Vagina (tissue), 2 donors: ENCODE measurements around the gene GRIN1. TPM values are rescaled to one million over a fixed set of nuclear protein-coding genes. Genes with fewer than 3 reads are reported as not detected.

Experiments
- DNase-seq, 2 donors: peaks; one replicate each; pipeline ENCODE4 v3.0.0-alpha.2; 2017; ENCODE audit errors: extremely low spot score in 2 of 2
- H3K27ac ChIP-seq: fragments of 200-600 bp; sonication (generic); one replicate; pipeline ENCODE4 v1.5.1; 2019
- H3K27me3 ChIP-seq: fragments of 200-600 bp; sonication (generic); one replicate; pipeline ENCODE4 v1.5.1; 2019
- H3K36me3 ChIP-seq, 2 donors: fragments of 200-600 bp; sonication (generic); one replicate each; pipeline ENCODE4 v1.5.1; 2017 to 2019
- H3K4me1 ChIP-seq: fragments of 200-600 bp; sonication (generic); one replicate; pipeline ENCODE4 v1.5.1; 2019
- H3K4me3 ChIP-seq, 2 donors: fragments of 200-600 bp; sonication (generic); 1 replicate in 1 of 2; 2 replicates in 1 of 2; pipeline ENCODE4 v1.5.1; 2016 to 2019
- H3K9me3 ChIP-seq: fragments of 200-600 bp; sonication (generic); one replicate; pipeline ENCODE4 v1.5.1; 2019
- POLR2A ChIP-seq, 2 donors: fragments of 450-650 bp; IDR thresholded peaks; one replicate each; pipeline ENCODE4 v1.6.1; 2017; ENCODE audit warnings: antibody characterized with exemption in 2 of 2, mild to moderate bottlenecking in 2 of 2, moderate library complexity in 2 of 2
- POLR2AphosphoS5 ChIP-seq, 2 donors: sonication (generic); formaldehyde crosslinking; IDR thresholded peaks; one replicate each; pipeline ENCODE4 v1.9.0; 2017; ENCODE audit warnings: antibody characterized with exemption in 2 of 2, mild to moderate bottlenecking in 2 of 2, low read depth in 1 of 2; ENCODE audit not compliant: insufficient read depth in 1 of 2
- intact Hi-C: fragments of 100-400 bp; cut with DNase I; formaldehyde crosslinking; loops from one replicate; pipeline ENCODE4 v1.15.1; 2023
- total RNA-seq: library from RNA; depleted of rRNA; stranded (reverse); fragments of >200 nt; gene quantifications from one replicate; pipeline ENCODE4 v1.2.3, GENCODE V29; 2016
- TF ChIP-seq, protein P1 (sequence below), 3 experiments: fragments of 450-650 bp in 2 of 3; fragments of 200-600 bp in 1 of 3; sonication (generic) in 1 of 3; IDR thresholded peaks; one replicate each; pipeline ENCODE4 v1.5.1; 2017 to 2019; ENCODE audit warnings: antibody characterized with exemption in 3 of 3, mild to moderate bottlenecking in 2 of 3, moderate library complexity in 2 of 3

Gene GRIN1
- total RNA-seq, 1 donor from 2014 or later, result 0.74 TPM

DNA sequence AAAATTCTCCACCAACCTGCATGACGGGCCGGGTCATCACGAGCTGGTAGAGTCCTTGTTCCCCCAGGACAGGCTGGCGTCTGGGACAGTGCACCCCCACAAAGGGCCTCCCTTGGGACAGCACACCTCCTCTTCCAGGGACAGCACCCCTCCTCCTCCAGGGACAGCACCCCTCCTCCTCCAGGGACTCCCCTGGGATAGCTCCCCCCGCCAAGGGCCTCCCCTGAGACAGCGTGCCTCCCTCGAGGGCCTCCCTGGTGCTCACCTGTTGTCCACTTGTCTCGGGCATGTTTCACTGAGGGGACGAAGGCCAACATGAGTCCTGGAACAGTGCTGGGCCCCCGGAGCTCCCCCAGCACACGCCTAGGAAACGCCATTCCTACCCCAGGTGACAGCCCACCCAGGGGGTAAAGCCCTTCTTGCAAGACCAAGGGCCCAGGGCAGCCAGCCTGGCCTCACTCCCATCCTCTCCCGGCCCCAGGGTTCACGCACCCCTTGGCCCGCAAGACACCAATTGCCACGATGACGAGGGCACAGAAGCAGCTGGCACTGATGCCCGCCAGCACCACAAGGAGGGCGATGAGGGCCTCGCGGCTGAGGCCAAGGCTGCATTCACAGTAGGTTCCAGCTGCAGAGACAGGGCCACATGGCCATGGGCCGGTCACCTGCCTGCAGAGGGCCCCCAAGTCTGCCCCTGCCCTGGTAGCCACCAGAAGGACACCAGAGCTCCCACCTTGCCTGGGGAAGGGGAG, 32.4 kb downstream of the GRIN1 start:
- Histone ChIP-seq H3K4me3 (no peak overlapping the region), H3K27me3 (peaks cover 25% of the 10 kb centered on the region), H3K27ac (no peak overlapping the region), H3K36me3 (no peaks in the 10 kb centered on the region), H3K4me1 (peaks cover 39% of the 10 kb centered on the region), H3K9me3 (no peaks in the 10 kb centered on the region)
- no peak for DNase-seq
- no peak for TF ChIP-seq POLR2AphosphoS5 (IDR thresholded peaks at IDR 0.05; ENCODE audit: insufficient read depth in 1 of 2, low read depth in 1 of 2)
- TF ChIP-seq, protein P1, sequence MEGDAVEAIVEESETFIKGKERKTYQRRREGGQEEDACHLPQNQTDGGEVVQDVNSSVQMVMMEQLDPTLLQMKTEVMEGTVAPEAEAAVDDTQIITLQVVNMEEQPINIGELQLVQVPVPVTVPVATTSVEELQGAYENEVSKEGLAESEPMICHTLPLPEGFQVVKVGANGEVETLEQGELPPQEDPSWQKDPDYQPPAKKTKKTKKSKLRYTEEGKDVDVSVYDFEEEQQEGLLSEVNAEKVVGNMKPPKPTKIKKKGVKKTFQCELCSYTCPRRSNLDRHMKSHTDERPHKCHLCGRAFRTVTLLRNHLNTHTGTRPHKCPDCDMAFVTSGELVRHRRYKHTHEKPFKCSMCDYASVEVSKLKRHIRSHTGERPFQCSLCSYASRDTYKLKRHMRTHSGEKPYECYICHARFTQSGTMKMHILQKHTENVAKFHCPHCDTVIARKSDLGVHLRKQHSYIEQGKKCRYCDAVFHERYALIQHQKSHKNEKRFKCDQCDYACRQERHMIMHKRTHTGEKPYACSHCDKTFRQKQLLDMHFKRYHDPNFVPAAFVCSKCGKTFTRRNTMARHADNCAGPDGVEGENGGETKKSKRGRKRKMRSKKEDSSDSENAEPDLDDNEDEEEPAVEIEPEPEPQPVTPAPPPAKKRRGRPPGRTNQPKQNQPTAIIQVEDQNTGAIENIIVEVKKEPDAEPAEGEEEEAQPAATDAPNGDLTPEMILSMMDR (IDR thresholded peaks at IDR 0.05), result no peak
- TF ChIP-seq POLR2A (IDR thresholded peaks at IDR 0.05), result no peak
- intact Hi-C loops, result no loop called here

GRCh38 chr9:137172901-137173795, 34.2 kb downstream of the GRIN1 start:
- Histone ChIP-seq H3K4me1 (peaks cover 27% of the 10 kb centered on the region), H3K36me3 (peaks cover 0 to 4% of the 10 kb centered on the region in 2 donors), H3K27me3 (peaks cover 8% of the 10 kb centered on the region), H3K27ac (no peak overlapping the region), H3K4me3 (no peak overlapping the region), H3K9me3 (no peaks in the 10 kb centered on the region)
- TF ChIP-seq, protein P1 (IDR thresholded peaks at IDR 0.05), result no peak
- no peak for DNase-seq
- intact Hi-C loops, result no loop called here

- no peak overlapping the region for H3K4me3 ChIP-seq
- H3K4me1 ChIP-seq, result peaks cover 18% of the 10 kb centered on the region
- peaks cover 0 to 9% of the 10 kb centered on the region in 2 donors for H3K36me3 ChIP-seq
- H3K27me3 ChIP-seq, result peaks cover 5% of the 10 kb centered on the region
- intact Hi-C loops, result no loop called here
- no peak for DNase-seq
- TF ChIP-seq, protein P1 (IDR thresholded peaks at IDR 0.05), result no peak
- TF ChIP-seq POLR2A (IDR thresholded peaks at IDR 0.05) (no peak), POLR2AphosphoS5 (IDR thresholded peaks at IDR 0.05; ENCODE audit: insufficient read depth in 1 of 2, low read depth in 1 of 2) (no peak)
- H3K9me3 ChIP-seq, result no peaks in the 10 kb centered on the region
- no peak overlapping the region for H3K27ac ChIP-seq
Measured at GRCh38 chr9:137173796-137174664, 35.1 kb downstream of the GRIN1 start.

- H3K4me1 ChIP-seq, result peaks cover 13% of the 10 kb centered on the region
- H3K36me3 ChIP-seq, result peaks cover 0 to 12% of the 10 kb centered on the region in 2 donors
- no peaks in the 10 kb centered on the region for H3K9me3 ChIP-seq
- intact Hi-C loops, result no loop called here
- no peak for TF ChIP-seq POLR2A (IDR thresholded peaks at IDR 0.05)
- TF ChIP-seq, protein P1 (IDR thresholded peaks at IDR 0.05), result no peak
- no peak for TF ChIP-seq POLR2AphosphoS5 (IDR thresholded peaks at IDR 0.05; ENCODE audit: insufficient read depth in 1 of 2, low read depth in 1 of 2)
- DNase-seq, result no peak
- H3K27me3 ChIP-seq, result peaks cover 3% of the 10 kb centered on the region
- no peak overlapping the region for H3K27ac ChIP-seq
- no peak overlapping the region for H3K4me3 ChIP-seq
Measured at GRCh38 chr9:137174722-137175293, 35.9 kb downstream of the GRIN1 start.
